C4-2B (cell line): ENCODE results near the gene INSIG1.

Experiments used
- ZFX ChIP-seq: fragments of 450-650 bp; IDR thresholded peaks from 2 replicates; pipeline ENCODE4 v1.6.1; 2017
- TF ChIP-seq, protein P1 (sequence below): fragments of 450-650 bp; conservative IDR thresholded peaks from 2 replicates; pipeline ENCODE4 v1.5.1; 2017; ENCODE audit warnings: mild to moderate bottlenecking

DNA sequence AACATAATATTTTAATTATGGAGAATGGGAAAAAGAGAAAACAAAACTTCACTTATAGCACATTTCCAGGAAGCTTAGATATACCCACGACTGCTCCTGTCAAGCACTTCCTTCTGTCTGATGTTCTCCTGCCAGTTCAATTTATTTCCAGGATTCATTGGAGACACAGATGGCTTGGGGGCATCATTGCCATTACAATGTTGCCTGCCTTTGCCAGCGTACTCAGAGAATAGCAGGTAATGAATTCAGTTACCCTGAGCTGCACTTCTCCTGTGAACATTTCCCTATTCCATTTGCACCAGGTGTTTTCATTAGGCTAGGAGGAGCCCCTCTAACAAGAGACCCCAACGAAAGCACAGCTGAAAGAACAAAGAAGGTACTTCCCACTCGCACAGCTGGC lies 33.7 kb downstream of the INSIG1 start:
- TF ChIP-seq, protein P1, sequence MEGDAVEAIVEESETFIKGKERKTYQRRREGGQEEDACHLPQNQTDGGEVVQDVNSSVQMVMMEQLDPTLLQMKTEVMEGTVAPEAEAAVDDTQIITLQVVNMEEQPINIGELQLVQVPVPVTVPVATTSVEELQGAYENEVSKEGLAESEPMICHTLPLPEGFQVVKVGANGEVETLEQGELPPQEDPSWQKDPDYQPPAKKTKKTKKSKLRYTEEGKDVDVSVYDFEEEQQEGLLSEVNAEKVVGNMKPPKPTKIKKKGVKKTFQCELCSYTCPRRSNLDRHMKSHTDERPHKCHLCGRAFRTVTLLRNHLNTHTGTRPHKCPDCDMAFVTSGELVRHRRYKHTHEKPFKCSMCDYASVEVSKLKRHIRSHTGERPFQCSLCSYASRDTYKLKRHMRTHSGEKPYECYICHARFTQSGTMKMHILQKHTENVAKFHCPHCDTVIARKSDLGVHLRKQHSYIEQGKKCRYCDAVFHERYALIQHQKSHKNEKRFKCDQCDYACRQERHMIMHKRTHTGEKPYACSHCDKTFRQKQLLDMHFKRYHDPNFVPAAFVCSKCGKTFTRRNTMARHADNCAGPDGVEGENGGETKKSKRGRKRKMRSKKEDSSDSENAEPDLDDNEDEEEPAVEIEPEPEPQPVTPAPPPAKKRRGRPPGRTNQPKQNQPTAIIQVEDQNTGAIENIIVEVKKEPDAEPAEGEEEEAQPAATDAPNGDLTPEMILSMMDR = no peak
- no peak for TF ChIP-seq ZFX
